IMR-90 (cell line): Measurements from ENCODE around the gene HECTD1. TPM values are rescaled to one million over a fixed set of nuclear protein-coding genes. Genes with fewer than 3 reads are reported as not detected.
"Not testable (repeated sequence)": the region's sequence is repeated elsewhere in the genome, so short reads cannot be mapped to it uniquely, and the experiment has no call there.

ENCODE experiments used
- ATAC-seq: fragments of 200-7000 bp; cut with Tn5 transposase; 2 replicates; pipeline ENCODE4 v1.9.1; 2020; ENCODE audit warnings: low read depth, mild to moderate bottlenecking, moderate library complexity
- BruUV-seq: library from RNA; stranded (reverse); fragments of 400-500 nt; replicated peaks from 2 replicates; lab custom pipeline; 2021; lab: Mats Ljungman, UMichigan
- CTCF ChIA-PET: fragments of 300-600 bp; formaldehyde crosslinking; extraction: SDS; loops from one replicate; lab custom pipeline; 2021; ENCODE audit warnings: antibody characterized with exemption; lab: Yijun Ruan, JAX
- POLR2A ChIA-PET: fragments of 300-600 bp; sonication (Branson Sonifier 250); formaldehyde crosslinking; loops from one replicate; lab custom pipeline; 2022; ENCODE audit warnings: antibody characterized with exemption; ENCODE audit not compliant: unreplicated experiment; lab: Charles Lee
- DNase-seq: peaks from one replicate; pipeline ENCODE4 v3.0.0; 2013
- H2AFZ ChIP-seq: replicated peaks from 2 replicates; pipeline ENCODE3; 2013; ENCODE audit warnings: low read length, mild to moderate bottlenecking; ENCODE audit not compliant: poor library complexity
- H2AK5ac ChIP-seq: 2 replicates; pipeline ENCODE4 v1.6.1; 2013; ENCODE audit warnings: low read depth, low read length, inconsistent platforms
- H2AK9ac ChIP-seq: replicated peaks from 2 replicates; pipeline ENCODE3; 2013; ENCODE audit warnings: mild to moderate bottlenecking, low read depth, low read length, moderate library complexity; ENCODE audit not compliant: poor library complexity
- H2BK120ac ChIP-seq: 2 replicates; pipeline ENCODE4 v1.6.1; 2013; ENCODE audit warnings: low read depth, low read length, inconsistent platforms
- H2BK15ac ChIP-seq: 3 replicates; pipeline ENCODE4 v1.6.1; 2013; ENCODE audit warnings: low read depth, low read length, inconsistent platforms
- H2BK20ac ChIP-seq: 2 replicates; pipeline ENCODE4 v1.6.1; 2013; ENCODE audit warnings: low read depth, mild to moderate bottlenecking, inconsistent platforms, low read length, moderate library complexity
- H2BK5ac ChIP-seq: 2 replicates; pipeline ENCODE4 v1.6.1; 2013; ENCODE audit warnings: mild to moderate bottlenecking, low read depth, low read length, inconsistent platforms; ENCODE audit not compliant: poor library complexity, severe bottlenecking
- H3K14ac ChIP-seq: replicated peaks from 2 replicates; pipeline ENCODE4 v1.6.1; 2013; ENCODE audit warnings: low read depth, low read length, inconsistent platforms
- H3K18ac ChIP-seq: 2 replicates; pipeline ENCODE4 v1.6.1; 2013; ENCODE audit warnings: low read depth, low read length, control low read depth
- H3K23ac ChIP-seq: 2 replicates; pipeline ENCODE4 v1.6.1; 2013; ENCODE audit warnings: low read depth, low read length, inconsistent platforms
- H3K27ac ChIP-seq: 2 replicates; pipeline ENCODE4 v1.5.1; 2013; ENCODE audit warnings: mild to moderate bottlenecking, control low read depth, low read length; ENCODE audit not compliant: insufficient read depth
- H3K27me3 ChIP-seq: 2 replicates; pipeline ENCODE4 v1.6.1; 2013; ENCODE audit warnings: low read length; ENCODE audit not compliant: control insufficient read depth, insufficient read depth
- H3K36me3 ChIP-seq: 2 replicates; pipeline ENCODE4 v1.6.1; 2013; ENCODE audit warnings: low read length, mixed read lengths; ENCODE audit not compliant: control insufficient read depth, insufficient read depth
- H3K4ac ChIP-seq: 2 replicates; pipeline ENCODE4 v1.6.1; 2013; ENCODE audit warnings: low read depth, low read length, inconsistent platforms
- H3K4me1 ChIP-seq: 2 replicates; pipeline ENCODE4 v1.6.1; 2013; ENCODE audit warnings: low read length, mixed read lengths; ENCODE audit not compliant: control insufficient read depth, insufficient read depth
- H3K4me2 ChIP-seq: 2 replicates; pipeline ENCODE4 v1.6.1; 2013; ENCODE audit warnings: low read depth, mild to moderate bottlenecking, control low read depth, low read length, moderate library complexity
- H3K4me3 ChIP-seq: 2 replicates; pipeline ENCODE4 v1.5.1; 2013; ENCODE audit warnings: low read depth, mild to moderate bottlenecking, control low read depth, low read length, moderate library complexity; ENCODE audit not compliant: insufficient read depth
- H3K56ac ChIP-seq: 2 replicates; pipeline ENCODE4 v1.6.1; 2013; ENCODE audit warnings: low read length, inconsistent platforms; ENCODE audit not compliant: insufficient read depth; ENCODE audit errors: extremely low read depth
- H3K79me1 ChIP-seq, 2 experiments: 2 replicates each; pipeline ENCODE4 v1.6.1; 2013; ENCODE audit warnings: low read length in 2 of 2, inconsistent platforms in 1 of 2, low read depth in 1 of 2
- H3K9ac ChIP-seq: 2 replicates; pipeline ENCODE4 v1.6.1; 2013; ENCODE audit warnings: low read depth, low read length, control low read depth
- H3K9me1 ChIP-seq: 2 replicates; pipeline ENCODE4 v1.6.1; 2013; ENCODE audit warnings: low read length, inconsistent platforms; ENCODE audit not compliant: insufficient read depth
- H3K9me3 ChIP-seq: 2 replicates; pipeline ENCODE4 v1.6.1; 2013; ENCODE audit warnings: low read length; ENCODE audit not compliant: control insufficient read depth, insufficient read depth
- H4K20me1 ChIP-seq: 2 replicates; pipeline ENCODE4 v1.6.1; 2013; ENCODE audit warnings: low read length, inconsistent platforms; ENCODE audit not compliant: insufficient read depth
- H4K5ac ChIP-seq: 2 replicates; pipeline ENCODE4 v1.6.1; 2013; ENCODE audit warnings: mild to moderate bottlenecking, low read depth, low read length, control low read depth
- H4K8ac ChIP-seq, 2 experiments: 2 replicates each; pipeline ENCODE4 v1.6.1; 2013; ENCODE audit warnings: low read depth in 2 of 2, low read length in 2 of 2, control low read depth in 1 of 2, inconsistent platforms in 1 of 2
- H4K91ac ChIP-seq: 2 replicates; pipeline ENCODE4 v1.6.1; 2013; ENCODE audit warnings: low read depth, low read length, inconsistent platforms; ENCODE audit not compliant: insufficient read depth
- CTCF ChIP-seq: conservative IDR thresholded peaks from 2 replicates; pipeline ENCODE4 v1.5.1; 2012; ENCODE audit warnings: mild to moderate bottlenecking, low read depth, low read length, improper control_type of control experiment
- MXI1 ChIP-seq: IDR thresholded peaks from 2 replicates; pipeline ENCODE4 v1.6.1; 2012; ENCODE audit warnings: low read depth, mild to moderate bottlenecking, low read length, moderate library complexity, borderline replicate concordance
- NFE2L2 ChIP-seq: fragments of 150-350 bp; IDR thresholded peaks from 2 replicates; pipeline ENCODE4 v1.6.1; 2016; ENCODE audit warnings: low read depth, mild to moderate bottlenecking, low read length
- RAD21 ChIP-seq: IDR thresholded peaks from 2 replicates; pipeline ENCODE4 v1.6.1; 2012; ENCODE audit warnings: low read length, improper control_type of control experiment
- WGBS, 2 experiments: methylation state at CpG; one replicate each; pipeline versions ENCODE4 v1.1.5 to v1.1.7; 2013; ENCODE audit warnings: missing lambda C conversion rate in 2 of 2; ENCODE audit not compliant: insufficient read length in 1 of 2; ENCODE audit errors: extremely low coverage in 2 of 2; 5-methylcytosine and 5-hydroxymethylcytosine counted together
- dilution Hi-C: fragments of 300-500 bp; cut with HindIII; formaldehyde crosslinking; loops from one replicate; pipeline ENCODE4 v1.14.3; 2018; ENCODE audit warnings: low sequenced_read_pairs; ENCODE audit not compliant: unreplicated experiment
- in situ Hi-C: fragments of 300-500 bp; cut with MboI; formaldehyde crosslinking; loops from 3 replicates; pipeline ENCODE4 v1.14.3; 2019; ENCODE audit warnings: low sequenced_read_pairs, inconsistent platforms, mixed read lengths
- intact Hi-C: fragments of 100-400 bp; cut with micrococcal nuclease; formaldehyde crosslinking; loops from 2 replicates; pipeline ENCODE4 v1.10.0; 2022
- polyA plus RNA-seq, 3 experiments: library from polyadenylated mRNA; depleted of rRNA; stranded (reverse); fragments of >200 nt; gene quantifications; 2 replicates each; pipeline ENCODE4 v1.2.3, GENCODE V29; 2012; ENCODE audit warnings: low replicate concordance in 1 of 3
- total RNA-seq: library from RNA; depleted of rRNA; stranded (reverse); fragments of >200 nt; gene quantifications from 2 replicates; pipeline ENCODE4 v1.2.3, GENCODE V29; 2012

HECTD1 gene
- total and polyA plus RNA-seq, 2 of the 4 experiments (the other 2 are of a cell fraction): 48.5 to 228 TPM

- H3K23ac ChIP-seq: no peak overlapping the region
- no peak overlapping the region for H2BK5ac ChIP-seq
- H3K9ac ChIP-seq: no peak overlapping the region
- H3K4ac ChIP-seq: no peak overlapping the region
- H3K79me1 ChIP-seq: peaks cover 5 to 7% of the 10 kb centered on the region in 2 experiments; a peak in 1 of 4 replicates
- TF ChIP-seq NFE2L2 (no peak), CTCF (no peak), MXI1 (no peak), RAD21 (no peak)
- no CpG with 5 or more reads among the region's 1 CpG for WGBS, 2 experiments
- intact Hi-C loops: no loop called here
- dilution Hi-C loops: no loop called here
- H2AK9ac ChIP-seq: no peak overlapping the region
- no peak overlapping the region for H2BK120ac ChIP-seq
- H3K18ac ChIP-seq: no peak overlapping the region
- H2AK5ac ChIP-seq: no peak overlapping the region
- no peak overlapping the region for H3K4me3 ChIP-seq
- ATAC-seq (no peak), DNase-seq (no peak)
- in situ Hi-C loops: no loop called here
- H4K5ac ChIP-seq: no peak overlapping the region
- H2AFZ ChIP-seq: no peak overlapping the region
- H3K9me3 ChIP-seq: no peaks in the 10 kb centered on the region
- H4K8ac ChIP-seq: no peak overlapping the region
- peaks cover under 1% of the 10 kb centered on the region; the same call in 1 of the 2 replicates for H3K9me1 ChIP-seq
- no peak overlapping the region for H4K91ac ChIP-seq
- no peak overlapping the region for H2BK15ac ChIP-seq
- no peak overlapping the region for H3K4me2 ChIP-seq
- H3K27me3 ChIP-seq: no peaks in the 10 kb centered on the region
- H3K36me3 ChIP-seq: no peaks in the 10 kb centered on the region
- H3K4me1 ChIP-seq: peaks cover 6% of the 10 kb centered on the region
- BruUV-seq: no TSS peak
- no peaks in the 10 kb centered on the region for H4K20me1 ChIP-seq
- no peak overlapping the region for H3K14ac ChIP-seq
- no peak overlapping the region for H3K27ac ChIP-seq
- H3K56ac ChIP-seq: no peak overlapping the region
- ChIA-PET POLR2A (no interaction called here), CTCF (no interaction called here)
- H2BK20ac ChIP-seq: no peak overlapping the region
These were observed 150.6 kb downstream of the HECTD1 start for GRCh38 chr14:31057035-31057434.

GRCh38 chr14:31052905-31053586 is 154.5 kb downstream of the HECTD1 start:
- H3K9ac ChIP-seq, H2BK20ac ChIP-seq, H3K4me1 ChIP-seq, H2BK120ac ChIP-seq, BruUV-seq, H4K8ac ChIP-seq, dilution Hi-C loops, H2BK15ac ChIP-seq, H2BK5ac ChIP-seq, H3K56ac ChIP-seq, H2AFZ ChIP-seq, H2AK9ac ChIP-seq, H3K23ac ChIP-seq, CTCF ChIA-PET, DNase-seq, H3K27ac ChIP-seq, H3K27me3 ChIP-seq, H2AK5ac ChIP-seq, H3K36me3 ChIP-seq, in situ Hi-C loops, H3K4me2 ChIP-seq, ATAC-seq, H4K91ac ChIP-seq, H3K18ac ChIP-seq, H4K5ac ChIP-seq, H4K20me1 ChIP-seq, intact Hi-C loops, H3K4me3 ChIP-seq, H3K9me1 ChIP-seq, H3K9me3 ChIP-seq, H3K14ac ChIP-seq, H3K4ac ChIP-seq: not testable (repeated sequence)
- POLR2A ChIA-PET: interaction anchor here (0.5 kb wide), 1 partner anchor 50 kb away, joined by 13 read pairs; no protein-coding TSS in a partner anchor
- 88% methylated on average over 5 of the region's 9 CpGs; no CpG with 5 or more reads in 1 of the 2 experiments for WGBS, 2 experiments
- H3K79me1 ChIP-seq: peaks cover 0 to 13% of the 10 kb centered on the region in 2 experiments; a peak in 1 of 4 replicates
